ENCODE results near the gene DNAH8. TPM values are rescaled to one million over a fixed set of nuclear protein-coding genes. Genes with fewer than 3 reads are reported as not detected.

DNAH8 gene
- polyA plus RNA-seq, 4 donors = 0.35 to 0.57 (median 0.39) TPM

- no peak for DNase-seq (ENCODE audit: low read depth in 4 of 4, low spot score in 2 of 4)
Measured at GRCh38 chr6:38739532-38739931, 24.4 kb downstream of the DNAH8 start.

- no peak for DNase-seq (ENCODE audit: low read depth in 4 of 4, low spot score in 2 of 4)
Measured at GRCh38 chr6:38749473-38749872, 34.4 kb downstream of the DNAH8 start.

- no peak for DNase-seq (ENCODE audit: low read depth in 4 of 4, low spot score in 2 of 4)
Measured at GRCh38 chr6:38750968-38751615, 36.0 kb downstream of the DNAH8 start.

- no peak for DNase-seq (ENCODE audit: low read depth in 4 of 4, low spot score in 2 of 4)
Measured at GRCh38 chr6:38753707-38754106, 38.6 kb downstream of the DNAH8 start.

GRCh38 chr6:38755207-38755606, 40.1 kb downstream of the DNAH8 start:
- DNase-seq (ENCODE audit: low read depth in 4 of 4, low spot score in 2 of 4) = peak in 2 of 4 donors; percentile 4 to 13

GRCh38 chr6:38755874-38756273, 40.8 kb downstream of the DNAH8 start:
- no peak for DNase-seq (ENCODE audit: low read depth in 4 of 4, low spot score in 2 of 4)

GRCh38 chr6:38760097-38760496, 45.0 kb downstream of the DNAH8 start:
- no peak for DNase-seq (ENCODE audit: low read depth in 4 of 4, low spot score in 2 of 4)

GRCh38 chr6:38762848-38763247, 47.7 kb downstream of the DNAH8 start:
- DNase-seq (ENCODE audit: low read depth in 4 of 4, low spot score in 2 of 4) = no peak

GRCh38 chr6:38767560-38767959, 52.4 kb downstream of the DNAH8 start:
- no peak for DNase-seq (ENCODE audit: low read depth in 4 of 4, low spot score in 2 of 4)

GRCh38 chr6:38773338-38773737, 58.2 kb downstream of the DNAH8 start:
- DNase-seq (ENCODE audit: low read depth in 4 of 4, low spot score in 2 of 4) = no peak

GRCh38 chr6:38774929-38775707, 60.0 kb downstream of the DNAH8 start:
- DNase-seq (ENCODE audit: low read depth in 4 of 4, low spot score in 2 of 4) = no peak

GRCh38 chr6:38775870-38776269, 60.8 kb downstream of the DNAH8 start:
- no peak for DNase-seq (ENCODE audit: low read depth in 4 of 4, low spot score in 2 of 4)

- no peak for DNase-seq (ENCODE audit: low read depth in 4 of 4, low spot score in 2 of 4)
Measured at GRCh38 chr6:38776515-38776914, 61.4 kb downstream of the DNAH8 start.

- no peak for DNase-seq (ENCODE audit: low read depth in 4 of 4, low spot score in 2 of 4)
Measured at GRCh38 chr6:38779310-38780062, 64.4 kb downstream of the DNAH8 start.

- no peak for DNase-seq (ENCODE audit: low read depth in 4 of 4, low spot score in 2 of 4)
Measured at GRCh38 chr6:38782616-38783015, 67.5 kb downstream of the DNAH8 start.

- DNase-seq (ENCODE audit: low read depth in 4 of 4, low spot score in 2 of 4) = no peak
Measured at GRCh38 chr6:38783443-38784228, 68.5 kb downstream of the DNAH8 start.

GRCh38 chr6:38784506-38785235, 69.6 kb downstream of the DNAH8 start:
- no peak for DNase-seq (ENCODE audit: low read depth in 4 of 4, low spot score in 2 of 4)

GRCh38 chr6:38786486-38786885, 71.4 kb downstream of the DNAH8 start:
- DNase-seq (ENCODE audit: low read depth in 4 of 4, low spot score in 2 of 4) = no peak

GRCh38 chr6:38789256-38789655, 74.1 kb downstream of the DNAH8 start:
- no peak for DNase-seq (ENCODE audit: low read depth in 4 of 4, low spot score in 2 of 4)

- no peak for DNase-seq (ENCODE audit: low read depth in 4 of 4, low spot score in 2 of 4)
Measured at GRCh38 chr6:38792356-38792755, 77.2 kb downstream of the DNAH8 start.
